DND-41 (cell line): ENCODE results near the gene KRTDAP.

Source experiments
- CTCF ChIP-seq: IDR thresholded peaks from 2 replicates; pipeline ENCODE4 v1.5.1; 2012; ENCODE audit warnings: borderline replicate concordance, low read length, moderate library complexity, mild to moderate bottlenecking; ENCODE audit not compliant: poor library complexity, severe bottlenecking; ENCODE audit errors: extremely low read depth
- EZH2 ChIP-seq: IDR thresholded peaks from 3 replicates; pipeline ENCODE4 v1.6.1; 2012; ENCODE audit warnings: borderline replicate concordance, low read depth, mild to moderate bottlenecking, moderate library complexity, low read length, inconsistent platforms; ENCODE audit not compliant: severe bottlenecking

GRCh38 chr19:35498220-35498619, 8.0 kb upstream of the KRTDAP start:
- TF ChIP-seq CTCF (no peak), EZH2 (no peak)
